ENCODE measurements around the gene ELF5. TPM values are rescaled to one million over a fixed set of nuclear protein-coding genes. Genes with fewer than 3 reads are reported as not detected.

Gene ELF5
- total and polyA plus RNA-seq, 2 of the 13 experiments (the other 11 are each of a cell fraction or from before 2014, with no cell fraction given), result 0.51 to 2.6 TPM

GRCh38 chr11:34438529-34439507 lies 74.8 kb downstream of the ELF5 start, which contains the start of gene CAT (continued):
- TF ChIP-seq PBX3 (CRISPR knock-in tag; IDR thresholded peaks at IDR 0.05; ENCODE audit: borderline replicate concordance), result no peak
- peak; percentile 52; the same call in 1 of the 2 replicates for TF ChIP-seq ZFP90 (CRISPR knock-in tag; IDR thresholded peaks at IDR 0.05; ENCODE audit: borderline replicate concordance)
- TF ChIP-seq BCL3 (CRISPR knock-in tag; IDR thresholded peaks at IDR 0.05), result peak; percentile 95; the same call in 1 of the 2 replicates
- TF ChIP-seq NFAT5 (CRISPR knock-in tag; IDR thresholded peaks at IDR 0.05), result no peak
- TF ChIP-seq CREB1 (IDR thresholded peaks at IDR 0.05), result no peak
- peak; percentile 34; the same call in 1 of the 2 replicates for TF ChIP-seq CREB1 (CRISPR knock-in tag; IDR thresholded peaks at IDR 0.05)
- no peak; the same call in 1 of the 2 replicates for TF ChIP-seq FOXA3 (CRISPR knock-in tag; IDR thresholded peaks at IDR 0.05)
- peak; percentile 96 for TF ChIP-seq ZNF274 (CRISPR knock-in tag; IDR thresholded peaks at IDR 0.05)
- no peak for TF ChIP-seq AHDC1 (CRISPR knock-in tag; IDR thresholded peaks at IDR 0.05; ENCODE audit: borderline replicate concordance)
- TF ChIP-seq, protein P1, sequence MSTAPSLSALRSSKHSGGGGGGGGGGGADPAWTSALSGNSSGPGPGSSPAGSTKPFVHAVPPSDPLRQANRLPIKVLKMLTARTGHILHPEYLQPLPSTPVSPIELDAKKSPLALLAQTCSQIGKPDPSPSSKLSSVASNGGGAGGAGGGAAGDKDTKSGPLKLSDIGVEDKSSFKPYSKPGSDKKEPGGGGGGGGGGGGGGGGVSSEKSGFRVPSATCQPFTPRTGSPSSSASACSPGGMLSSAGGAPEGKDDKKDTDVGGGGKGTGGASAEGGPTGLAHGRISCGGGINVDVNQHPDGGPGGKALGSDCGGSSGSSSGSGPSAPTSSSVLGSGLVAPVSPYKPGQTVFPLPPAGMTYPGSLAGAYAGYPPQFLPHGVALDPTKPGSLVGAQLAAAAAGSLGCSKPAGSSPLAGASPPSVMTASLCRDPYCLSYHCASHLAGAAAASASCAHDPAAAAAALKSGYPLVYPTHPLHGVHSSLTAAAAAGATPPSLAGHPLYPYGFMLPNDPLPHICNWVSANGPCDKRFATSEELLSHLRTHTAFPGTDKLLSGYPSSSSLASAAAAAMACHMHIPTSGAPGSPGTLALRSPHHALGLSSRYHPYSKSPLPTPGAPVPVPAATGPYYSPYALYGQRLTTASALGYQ (CRISPR knock-in tag; IDR thresholded peaks at IDR 0.05), result no peak
- no peak for TF ChIP-seq STAT5B (CRISPR knock-in tag; IDR thresholded peaks at IDR 0.05)

Data from HepG2 (cell line).